BLaER1 (cell line): ENCODE results near the gene TAOK1.
A peak's percentile ranks its signal among the peaks of the same experiment; 100 is the strongest.

Experiments used
- H3K27ac ChIP-seq: shearing (Covaris generic); formaldehyde crosslinking; 2 replicates; pipeline ENCODE4 v1.8.1; 2022
- H3K27me3 ChIP-seq: shearing (Covaris generic); formaldehyde crosslinking; 2 replicates; pipeline ENCODE4 v1.8.1; 2022
- H3K36me3 ChIP-seq: shearing (Covaris generic); formaldehyde crosslinking; 2 replicates; pipeline ENCODE4 v1.8.1; 2022
- H3K4me1 ChIP-seq: shearing (Covaris generic); formaldehyde crosslinking; 2 replicates; pipeline ENCODE4 v1.8.1; 2022
- H3K4me2 ChIP-seq: shearing (Covaris generic); formaldehyde crosslinking; 2 replicates; pipeline ENCODE4 v1.8.1; 2022
- H3K4me3 ChIP-seq: shearing (Covaris generic); formaldehyde crosslinking; 2 replicates; pipeline ENCODE4 v1.8.1; 2022
- H3K9ac ChIP-seq: shearing (Covaris generic); formaldehyde crosslinking; 2 replicates; pipeline ENCODE4 v1.8.1; 2022
- H3K9me3 ChIP-seq: shearing (Covaris generic); formaldehyde crosslinking; 2 replicates; pipeline ENCODE4 v1.8.1; 2022
- H4K20me1 ChIP-seq: shearing (Covaris generic); formaldehyde crosslinking; 2 replicates; pipeline ENCODE4 v1.8.1; 2022
- Cebpa-rat ChIP-seq: shearing (Covaris generic); IDR thresholded peaks from 2 replicates; pipeline ENCODE4 v1.8.1; 2022

The TAOK1 gene

DNA sequence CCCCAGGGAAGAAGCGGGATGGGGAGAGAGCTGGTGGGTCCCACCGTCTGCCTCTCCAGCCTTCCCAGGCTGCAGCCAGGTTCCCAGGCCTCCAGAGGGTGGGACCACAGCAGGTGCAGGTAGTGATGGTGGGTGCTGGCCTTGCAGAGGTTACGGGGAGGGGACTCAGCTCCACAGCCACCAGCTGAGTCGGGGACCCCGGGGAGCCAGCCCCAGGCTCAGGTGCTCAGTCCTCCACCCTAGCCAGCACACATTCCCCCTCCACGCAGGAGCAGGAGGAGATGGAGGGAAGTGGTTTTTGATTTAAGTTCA lies 183.4 kb downstream of the TAOK1 start:
- peaks cover 73% of the 10 kb centered on the region for H3K36me3 ChIP-seq
- H3K9ac ChIP-seq: no peak overlapping the region
- H4K20me1 ChIP-seq: peaks cover 89% of the 10 kb centered on the region
- H3K4me1 ChIP-seq: peaks cover 73% of the 10 kb centered on the region
- H3K9me3 ChIP-seq: no peaks in the 10 kb centered on the region
- no peaks in the 10 kb centered on the region for H3K27me3 ChIP-seq
- H3K27ac ChIP-seq: 0 out of 2 replicates have a peak overlapping the region, but pooled peaks have one; percentile 58
- no peak for TF ChIP-seq Cebpa-rat
- peak overlapping the region; percentile 84 for H3K4me2 ChIP-seq
- no peak overlapping the region for H3K4me3 ChIP-seq

DNA sequence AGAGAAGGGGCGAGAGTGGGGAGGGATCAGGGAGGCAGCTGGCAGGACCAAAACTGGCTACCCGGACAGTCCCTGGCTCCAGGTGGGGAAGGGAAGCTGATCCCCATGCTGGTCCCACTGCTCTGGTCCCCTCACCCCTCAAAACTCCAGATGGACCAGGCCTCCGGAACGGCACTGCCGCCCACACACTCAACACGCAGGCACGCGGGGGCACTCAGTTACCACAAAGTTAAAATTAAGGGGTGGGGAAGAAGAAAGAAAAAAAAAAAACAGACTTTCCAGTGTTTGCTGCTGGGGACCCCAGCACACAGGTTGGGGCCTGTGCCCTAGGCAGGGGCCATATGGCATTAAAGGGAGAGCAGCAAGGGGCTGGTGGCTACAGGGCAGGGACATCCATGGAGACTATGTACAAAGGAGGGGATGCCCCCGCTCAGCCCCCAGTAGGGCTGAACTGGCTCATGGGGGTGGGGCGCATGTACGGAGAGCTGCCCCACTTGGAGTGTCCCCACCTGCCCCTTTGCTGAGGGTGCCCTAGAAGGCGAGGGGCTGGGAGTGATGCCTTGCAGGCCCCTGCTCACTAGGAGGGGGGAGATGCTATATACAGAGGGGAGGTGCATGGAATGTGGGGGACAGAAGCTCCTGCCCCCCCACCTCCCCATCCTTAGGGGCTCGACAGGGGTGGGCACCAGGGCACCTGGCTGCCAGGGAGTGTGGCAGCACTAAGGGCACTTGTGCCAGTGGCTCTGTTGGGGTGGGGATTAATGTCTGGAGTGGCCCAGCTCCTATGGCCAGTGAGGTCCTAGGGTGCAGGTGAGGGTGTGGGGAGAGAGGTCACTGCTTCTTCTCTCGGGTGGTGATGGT lies 183.9 kb downstream of the TAOK1 start:
- no peaks in the 10 kb centered on the region for H3K27me3 ChIP-seq
- peaks cover 92% of the 10 kb centered on the region for H4K20me1 ChIP-seq
- H3K9ac ChIP-seq: no peak overlapping the region
- peaks cover 79% of the 10 kb centered on the region for H3K36me3 ChIP-seq
- no peak for TF ChIP-seq Cebpa-rat
- peaks cover 72% of the 10 kb centered on the region for H3K4me1 ChIP-seq
- H3K4me2 ChIP-seq: peak overlapping the region; percentile 84; the same call in 1 of the 2 replicates
- H3K9me3 ChIP-seq: no peaks in the 10 kb centered on the region
- H3K27ac ChIP-seq: no peak overlapping the region
- no peak overlapping the region for H3K4me3 ChIP-seq

DNA sequence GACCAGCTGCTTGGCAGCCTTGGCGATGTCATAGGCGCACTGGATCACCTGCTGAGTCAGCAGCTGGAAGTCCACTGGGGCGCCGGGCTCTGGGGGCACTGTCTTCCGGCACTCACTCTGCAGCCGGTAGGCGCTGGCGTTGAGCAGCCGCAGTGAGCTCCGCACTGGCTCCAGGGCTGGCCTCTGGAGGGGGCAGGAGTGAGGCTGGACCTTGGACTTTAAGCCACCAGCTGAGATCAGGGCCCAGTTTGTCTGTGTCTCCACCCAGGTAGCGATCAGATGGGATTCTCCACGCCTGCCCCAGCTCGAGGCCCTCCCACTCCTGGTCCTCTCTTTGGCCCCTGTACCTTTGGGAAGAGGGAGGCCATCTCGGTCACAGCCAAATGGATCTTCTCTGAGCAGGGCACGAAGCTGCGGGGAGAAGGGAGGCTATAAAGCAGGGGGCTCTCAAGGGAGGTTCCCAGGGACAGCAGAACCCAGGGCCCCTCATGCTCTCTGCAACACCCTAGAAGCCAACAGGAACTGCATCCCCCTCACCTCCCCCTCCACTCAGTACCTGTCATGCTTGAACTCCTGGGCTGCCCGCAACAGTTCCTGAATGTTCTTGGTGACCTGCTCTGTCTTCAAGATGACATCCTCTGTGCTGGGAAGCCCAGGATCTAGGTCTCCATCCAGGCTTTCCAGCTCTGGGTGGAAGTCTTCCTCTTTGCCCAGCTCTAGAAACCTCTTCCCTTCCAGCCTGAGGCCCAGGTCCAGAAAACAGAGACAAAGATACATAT lies 184.8 kb downstream of the TAOK1 start:
- H3K4me1 ChIP-seq: peaks cover 64% of the 10 kb centered on the region
- no peak for TF ChIP-seq Cebpa-rat
- peaks cover 91% of the 10 kb centered on the region for H4K20me1 ChIP-seq
- peak overlapping the region; percentile 59 for H3K27ac ChIP-seq
- H3K27me3 ChIP-seq: no peaks in the 10 kb centered on the region
- H3K9ac ChIP-seq: peak overlapping the region; percentile 57
- H3K4me3 ChIP-seq: no peak overlapping the region
- H3K9me3 ChIP-seq: no peaks in the 10 kb centered on the region
- peaks cover 88% of the 10 kb centered on the region for H3K36me3 ChIP-seq
- H3K4me2 ChIP-seq: peak overlapping the region; percentile 59

DNA sequence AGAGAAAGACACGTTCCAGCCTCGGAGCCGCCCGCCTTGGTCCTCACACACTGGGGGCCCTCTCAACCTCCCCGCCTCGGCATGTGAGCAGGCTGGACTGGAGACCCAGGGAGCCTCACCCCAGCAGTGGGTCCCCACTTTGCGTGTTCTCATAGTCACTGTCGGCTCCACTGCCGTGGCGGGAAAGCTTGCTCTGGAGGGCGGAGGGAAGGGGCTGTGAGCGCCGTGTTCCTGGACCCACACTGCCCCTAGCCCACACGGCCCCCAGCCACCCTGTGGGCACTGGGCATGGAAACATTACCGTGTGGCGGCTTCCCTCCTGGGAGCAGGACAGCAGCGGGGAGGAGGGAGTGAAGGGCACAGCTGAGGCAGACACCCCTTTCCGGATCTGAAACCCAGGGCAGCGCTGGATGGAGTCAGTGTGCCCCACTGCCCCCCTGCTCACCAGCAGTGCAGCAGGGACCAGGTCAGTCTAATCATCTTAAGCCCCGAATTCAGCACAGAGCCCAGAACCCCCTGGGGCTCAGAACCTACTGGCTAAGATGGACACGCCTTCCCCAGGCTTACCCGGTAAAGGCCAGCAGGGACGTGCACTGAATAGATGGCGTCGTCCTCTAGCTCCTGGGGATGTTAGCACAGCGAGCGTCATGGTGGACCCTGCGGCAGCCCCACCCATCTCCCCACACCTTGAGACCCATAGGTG lies 185.5 kb downstream of the TAOK1 start:
- H4K20me1 ChIP-seq: peaks cover 93% of the 10 kb centered on the region
- H3K4me1 ChIP-seq: peaks cover 66% of the 10 kb centered on the region
- H3K4me2 ChIP-seq: peak overlapping the region; percentile 59
- H3K27ac ChIP-seq: peak overlapping the region; percentile 59
- peaks cover 91% of the 10 kb centered on the region for H3K36me3 ChIP-seq
- H3K9ac ChIP-seq: peak overlapping the region; percentile 57
- TF ChIP-seq Cebpa-rat: no peak
- H3K9me3 ChIP-seq: no peaks in the 10 kb centered on the region
- no peaks in the 10 kb centered on the region for H3K27me3 ChIP-seq
- no peak overlapping the region for H3K4me3 ChIP-seq

DNA sequence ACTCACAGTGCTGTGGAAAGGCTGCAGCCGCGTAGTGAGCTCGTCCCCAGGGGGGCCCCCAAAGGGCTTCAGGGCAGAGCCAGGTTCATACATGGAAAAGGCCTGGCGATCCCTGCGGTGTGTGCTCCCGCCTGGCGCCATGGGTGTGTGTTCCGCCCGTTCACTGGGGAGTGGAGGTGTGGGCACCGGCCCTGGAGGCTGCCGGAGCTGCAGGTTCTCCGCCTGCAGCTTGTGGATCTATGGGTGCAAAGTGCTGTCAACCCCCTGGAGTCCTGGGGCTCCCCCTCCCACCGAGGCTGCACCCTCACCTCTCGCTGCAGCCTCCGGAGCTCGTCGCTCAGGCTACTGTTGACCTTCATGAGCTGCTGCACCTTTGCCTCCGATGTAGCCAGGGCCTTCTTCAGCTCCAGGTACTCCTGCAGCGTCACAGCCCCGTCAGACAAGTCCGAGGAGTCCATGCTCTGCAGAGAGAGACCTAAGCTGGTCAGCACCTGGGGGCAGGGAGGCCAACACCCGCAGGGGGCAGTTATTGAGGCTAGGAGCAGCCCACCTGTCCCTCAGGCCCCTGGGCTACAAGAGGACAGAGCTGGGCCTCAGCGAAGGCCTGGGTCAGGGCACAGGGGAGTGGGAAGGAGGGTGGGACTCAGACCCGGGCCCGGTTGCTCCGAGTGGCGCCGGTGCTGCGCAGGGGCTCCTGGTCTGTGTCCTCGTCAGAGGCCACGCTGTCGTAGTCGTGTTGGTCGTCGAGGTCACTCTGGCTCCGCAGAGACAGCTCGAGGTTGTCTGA lies 186.2 kb downstream of the TAOK1 start:
- peak overlapping the region; percentile 57 for H3K9ac ChIP-seq
- H3K9me3 ChIP-seq: no peaks in the 10 kb centered on the region
- H3K27me3 ChIP-seq: no peaks in the 10 kb centered on the region
- peaks cover 93% of the 10 kb centered on the region for H4K20me1 ChIP-seq
- H3K36me3 ChIP-seq: peaks cover 92% of the 10 kb centered on the region
- peak overlapping the region; percentile 59 for H3K4me2 ChIP-seq
- H3K4me1 ChIP-seq: peaks cover 66% of the 10 kb centered on the region
- no peak for TF ChIP-seq Cebpa-rat
- no peak overlapping the region for H3K4me3 ChIP-seq
- peak overlapping the region; percentile 59; the same call in 1 of the 2 replicates for H3K27ac ChIP-seq

DNA sequence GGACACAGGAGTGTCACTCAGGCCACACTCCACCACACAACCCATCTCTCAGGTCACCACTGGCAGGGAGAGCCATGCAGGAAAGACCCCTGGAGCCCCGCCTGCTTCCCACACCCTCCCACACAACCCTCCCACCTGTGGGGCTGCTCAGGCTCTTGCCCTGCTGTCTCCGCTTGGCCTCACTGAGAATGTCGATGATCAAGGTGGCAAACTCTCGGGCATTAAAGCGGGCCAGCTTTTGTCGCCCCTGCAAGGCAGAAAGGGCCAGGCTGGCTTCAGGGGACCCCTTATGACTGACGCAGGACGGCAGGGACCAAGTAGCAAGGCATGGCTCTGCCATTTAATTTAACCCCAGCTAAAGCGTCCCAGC lies 186.8 kb downstream of the TAOK1 start:
- Histone ChIP-seq H3K4me1 (peaks cover 64% of the 10 kb centered on the region), H3K36me3 (peaks cover 92% of the 10 kb centered on the region), H3K9ac (no peak overlapping the region), H3K4me2 (no peak overlapping the region), H3K4me3 (no peak overlapping the region), H3K27ac (no peak overlapping the region), H3K9me3 (no peaks in the 10 kb centered on the region), H3K27me3 (no peaks in the 10 kb centered on the region), H4K20me1 (peaks cover 93% of the 10 kb centered on the region)
- no peak for TF ChIP-seq Cebpa-rat

DNA sequence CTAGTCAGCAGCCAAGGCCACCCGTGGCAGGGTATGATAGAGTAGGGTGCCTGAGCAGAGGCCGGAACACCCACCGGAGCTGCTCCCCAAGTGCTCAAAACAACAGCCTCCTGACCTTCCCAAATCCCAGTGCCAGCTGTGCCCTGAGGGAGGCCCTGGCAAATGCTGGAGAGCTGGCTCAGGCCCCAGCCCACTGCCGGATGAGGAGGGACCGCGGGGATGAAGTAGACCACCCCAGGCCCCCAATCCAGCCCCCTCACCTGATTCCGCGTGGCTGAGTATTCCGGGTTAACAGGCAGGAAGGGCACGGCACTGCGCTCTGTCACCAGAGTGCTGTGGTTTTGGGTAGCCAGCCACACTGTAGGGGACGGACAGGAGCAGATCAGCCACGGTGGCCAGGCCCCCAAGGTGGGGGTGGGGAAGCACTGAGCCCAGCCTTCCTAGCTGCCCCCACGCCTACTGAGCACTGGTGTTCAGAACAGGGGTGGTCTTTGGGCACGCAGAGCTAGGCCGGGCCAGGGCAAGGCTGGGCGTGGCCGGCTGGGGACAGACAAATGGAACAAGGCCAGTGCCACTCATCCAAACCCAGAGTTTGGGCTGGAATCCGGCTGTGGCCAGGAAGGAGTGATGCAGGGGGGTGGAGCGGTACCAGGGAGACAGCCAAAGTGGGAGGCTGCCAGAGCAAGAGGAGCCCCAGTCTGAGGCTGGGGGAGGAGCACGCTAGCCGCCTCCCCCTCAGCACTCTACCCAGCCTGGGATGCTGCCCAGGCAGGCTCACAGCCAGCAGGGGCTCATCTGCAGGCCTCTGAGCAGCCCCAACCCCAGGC lies 187.4 kb downstream of the TAOK1 start:
- Histone ChIP-seq H3K27me3 (no peaks in the 10 kb centered on the region), H4K20me1 (peaks cover 95% of the 10 kb centered on the region), H3K4me3 (no peak overlapping the region), H3K9ac (no peak overlapping the region), H3K36me3 (peaks cover 98% of the 10 kb centered on the region), H3K9me3 (no peaks in the 10 kb centered on the region), H3K4me2 (no peak overlapping the region), H3K27ac (no peak overlapping the region), H3K4me1 (peaks cover 64% of the 10 kb centered on the region)
- TF ChIP-seq Cebpa-rat: no peak

DNA sequence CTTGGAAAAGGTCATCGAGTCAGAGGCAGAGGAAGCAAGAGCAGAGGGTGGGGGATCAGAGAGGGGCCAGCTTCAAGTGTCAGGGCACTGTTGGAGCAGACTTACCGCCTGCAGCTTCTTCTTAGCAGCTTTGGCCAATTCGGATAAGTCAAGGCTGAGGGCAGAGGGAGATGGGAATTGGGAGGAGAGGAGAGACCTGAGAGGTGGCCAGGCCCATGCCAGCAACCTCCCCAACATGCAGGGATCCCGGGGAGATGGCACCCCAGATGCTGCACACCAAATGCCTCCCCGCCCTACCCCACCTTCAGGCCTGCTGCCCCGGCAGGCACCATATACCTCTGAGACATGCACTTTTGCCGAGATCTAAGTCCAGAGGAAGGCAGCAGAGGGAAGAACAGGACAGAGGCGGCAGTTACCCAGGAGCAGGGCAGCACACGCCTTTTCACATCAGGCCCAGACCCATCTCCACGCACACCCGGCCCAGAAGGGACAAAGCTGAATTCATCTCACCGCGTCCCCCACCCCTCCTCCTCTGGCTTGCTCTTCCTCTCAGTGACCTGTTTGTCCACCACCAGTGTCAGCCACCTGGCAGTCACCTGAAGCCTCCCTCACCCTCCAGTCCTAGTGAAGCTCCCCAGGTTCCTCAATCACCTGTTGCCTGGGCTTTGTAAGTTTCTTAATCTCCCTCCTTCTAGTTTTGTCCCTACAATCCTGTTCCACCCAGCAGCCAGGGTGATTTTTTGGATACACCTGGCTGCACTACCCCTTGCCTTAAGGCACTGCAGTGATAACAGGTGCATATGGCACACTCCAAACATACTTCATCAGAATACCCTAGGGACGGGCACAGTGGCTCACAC lies 188.7 kb downstream of the TAOK1 start:
- H3K27me3 ChIP-seq: no peaks in the 10 kb centered on the region
- H3K27ac ChIP-seq: no peak overlapping the region
- TF ChIP-seq Cebpa-rat: no peak
- no peak overlapping the region for H3K4me2 ChIP-seq
- H3K4me1 ChIP-seq: peaks cover 64% of the 10 kb centered on the region
- H3K9me3 ChIP-seq: no peaks in the 10 kb centered on the region
- H3K9ac ChIP-seq: 0 out of 2 replicates have a peak overlapping the region, but pooled peaks have one; percentile 15
- no peak overlapping the region for H3K4me3 ChIP-seq
- peaks cover 97% of the 10 kb centered on the region for H4K20me1 ChIP-seq
- H3K36me3 ChIP-seq: peaks cover 99% of the 10 kb centered on the region
